Measurements from ENCODE around the gene CAPS.

The CAPS gene

GRCh38 chr19:5891938-5892771 lies 21.9 kb upstream of the CAPS start:
- peak in 14 of 58 donors; percentile 5 to 46 (median 16) for DNase-seq

GRCh38 chr19:5892772-5893275 lies 21.2 kb upstream of the CAPS start:
- DNase-seq, result no peak

GRCh38 chr19:5893296-5893903 lies 20.7 kb upstream of the CAPS start:
- DNase-seq, result no peak

DNA sequence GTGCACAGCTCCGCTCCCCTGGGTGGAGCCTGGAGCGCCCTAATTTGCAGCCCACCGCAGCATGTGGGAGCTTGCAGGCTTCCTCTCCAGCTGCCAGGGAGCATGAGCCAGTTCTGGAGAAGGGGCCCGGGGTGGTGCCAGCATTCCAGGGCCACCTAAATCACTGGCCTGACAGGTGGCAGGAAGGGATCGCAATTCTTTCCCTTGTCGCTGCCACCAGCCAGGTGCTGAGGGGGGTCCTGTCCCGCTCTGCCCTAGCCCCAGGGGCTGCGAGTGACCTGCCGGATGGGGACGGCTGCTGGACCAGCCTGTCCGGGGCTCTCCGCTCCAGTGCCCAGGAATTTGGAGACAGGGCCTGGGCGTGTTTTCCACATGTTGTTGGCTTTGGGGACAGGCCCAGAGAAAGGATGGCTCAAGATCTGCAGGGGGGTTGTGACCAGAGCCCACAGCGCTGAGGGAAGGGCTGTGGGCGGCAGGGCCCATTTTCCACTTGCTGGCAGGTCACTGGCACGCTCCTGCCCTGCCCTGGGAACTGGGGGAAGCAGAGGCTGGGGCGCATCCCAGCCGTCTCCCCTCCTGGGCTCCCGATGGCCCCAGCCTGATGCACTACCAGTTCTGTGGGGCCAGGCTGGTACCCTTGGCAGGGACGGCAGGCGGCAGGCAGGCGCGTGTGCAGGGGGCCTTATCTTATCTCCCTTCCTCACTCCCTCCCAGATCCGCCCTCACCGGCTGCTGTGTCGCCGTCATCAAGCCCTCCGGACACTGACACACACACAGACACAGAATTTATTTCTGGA lies 19.9 kb upstream of the CAPS start:
- DNase-seq, result no peak

GRCh38 chr19:5894704-5895349 lies 19.2 kb upstream of the CAPS start:
- no peak for DNase-seq

GRCh38 chr19:5895409-5895808 lies 18.6 kb upstream of the CAPS start:
- DNase-seq, result no peak

GRCh38 chr19:5895890-5896289 lies 18.2 kb upstream of the CAPS start:
- no peak for DNase-seq

DNA sequence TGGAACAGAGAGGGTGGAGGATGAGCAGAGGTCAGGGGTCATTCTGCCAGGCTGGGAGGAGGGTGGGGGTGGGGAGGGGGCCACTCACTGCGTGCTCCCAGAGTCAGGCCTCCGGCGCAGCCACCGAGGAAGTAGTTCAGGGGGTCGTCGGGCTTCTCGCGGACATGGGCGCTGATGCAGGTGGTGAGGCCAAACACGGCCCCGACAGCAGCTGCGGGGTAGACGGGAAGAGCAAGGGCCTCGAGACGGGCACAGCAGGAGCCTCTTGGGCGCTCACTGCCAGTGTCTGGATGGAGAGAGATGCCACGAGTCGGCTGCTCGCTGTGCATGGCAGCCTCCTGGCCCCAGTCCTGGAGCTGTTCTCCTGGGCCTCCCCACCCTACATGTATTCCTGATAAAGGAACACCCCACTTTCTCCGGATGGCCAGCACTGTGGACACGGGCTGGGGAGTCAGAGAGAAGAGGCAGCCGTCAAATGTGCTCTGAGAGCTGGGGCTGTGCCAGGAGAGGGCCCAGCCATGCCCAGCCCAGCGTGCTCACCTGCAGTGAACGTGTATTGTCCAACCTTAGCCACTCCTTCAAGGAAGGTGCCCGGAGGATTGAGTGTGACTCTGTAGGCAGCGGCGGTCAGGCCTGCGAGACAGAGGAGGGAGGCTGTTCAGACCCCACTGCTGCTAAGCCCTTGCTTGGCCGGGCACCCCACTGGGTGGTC lies 17.5 kb upstream of the CAPS start:
- no peak for DNase-seq

- DNase-seq, result no peak
These were observed 16.7 kb upstream of the CAPS start for GRCh38 chr19:5897189-5897969.

DNA sequence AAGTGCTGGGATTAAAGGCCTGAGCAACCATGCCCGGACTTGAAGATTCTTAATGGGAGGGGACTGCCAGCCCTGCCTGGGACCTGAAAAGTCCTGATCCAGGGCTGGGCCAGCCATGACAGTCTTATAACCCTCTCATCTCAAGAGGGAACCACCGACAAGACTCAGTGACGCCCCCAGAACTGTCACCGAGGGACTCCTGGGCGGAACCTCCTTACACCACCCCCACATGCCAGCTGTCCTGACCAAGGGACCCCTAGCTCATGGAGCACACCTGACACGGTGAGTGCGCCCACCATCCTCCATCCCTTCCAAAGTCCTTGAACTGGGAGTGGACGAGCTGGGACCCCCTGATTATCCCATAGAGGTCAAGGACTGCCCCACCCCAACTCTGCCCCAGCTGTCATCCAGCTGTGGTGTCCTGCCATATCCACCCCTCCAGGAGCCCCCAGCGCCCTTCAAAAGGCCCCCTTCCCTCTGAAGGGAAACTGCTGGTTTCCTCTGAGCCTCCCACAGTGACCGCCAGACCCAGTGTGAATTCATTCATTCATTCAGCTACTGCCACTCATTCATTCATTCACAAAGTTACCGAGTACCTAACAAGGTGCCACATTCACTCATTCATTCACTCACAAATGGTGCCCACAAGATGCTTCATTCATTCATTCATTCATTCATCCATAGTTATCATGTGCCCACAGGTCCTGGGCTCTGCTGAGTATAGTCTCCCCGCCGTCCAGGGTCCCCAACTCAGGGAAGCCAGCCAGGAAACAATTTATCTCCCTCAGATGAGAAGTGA lies 14.1 kb upstream of the CAPS start:
- DNase-seq, result no peak

GRCh38 chr19:5900976-5901375 lies 13.1 kb upstream of the CAPS start:
- DNase-seq, result no peak

DNA sequence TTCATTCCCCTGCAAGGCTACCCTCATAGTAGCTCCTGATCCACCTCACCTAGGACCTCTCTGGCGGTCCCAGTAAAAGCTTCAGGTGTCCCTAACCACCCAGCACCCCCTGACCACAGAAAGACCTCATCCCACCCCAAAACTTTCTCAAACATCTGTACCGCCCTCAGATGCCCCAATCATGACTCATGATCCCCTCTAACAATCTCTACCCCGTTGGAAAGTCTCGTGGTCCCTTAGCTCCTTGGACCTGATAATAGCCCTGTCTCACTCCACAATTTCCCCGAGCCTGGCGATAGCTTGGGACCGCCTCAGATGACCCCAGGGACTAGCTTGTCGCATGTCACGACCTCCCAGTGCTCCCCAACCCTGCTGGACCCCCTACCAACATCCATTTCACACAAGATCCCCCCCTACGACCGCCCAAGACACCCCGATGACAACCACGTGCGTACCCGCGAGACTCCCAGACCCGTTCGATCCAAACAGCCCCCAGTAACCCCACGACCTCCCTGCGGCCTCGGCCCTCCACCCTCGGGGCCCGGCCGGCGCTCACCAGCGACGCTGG lies 10.9 kb upstream of the CAPS start:
- peak in 2 of 58 donors; percentile 58 to 61 for DNase-seq

- peak; percentile 87 to 100 (median 98) for DNase-seq
These were observed 10.3 kb upstream of the CAPS start, which contains the start of gene NDUFA11 for GRCh38 chr19:5903624-5904351. Gene NDUFA11 (minus strand): TSS chr19:5903790. CDS start chr19:5903708, 82 bp downstream.

- peak; percentile 93 to 100 (median 100) for DNase-seq
These were observed 9.5 kb upstream of the CAPS start, which contains the start of gene VMAC for GRCh38 chr19:5904352-5905113. Gene VMAC (plus strand): TSS chr19:5904872. CDS start chr19:5904891, 19 bp downstream.

GRCh38 chr19:5905114-5905778 lies 8.8 kb upstream of the CAPS start:
- DNase-seq, result no peak

DNA sequence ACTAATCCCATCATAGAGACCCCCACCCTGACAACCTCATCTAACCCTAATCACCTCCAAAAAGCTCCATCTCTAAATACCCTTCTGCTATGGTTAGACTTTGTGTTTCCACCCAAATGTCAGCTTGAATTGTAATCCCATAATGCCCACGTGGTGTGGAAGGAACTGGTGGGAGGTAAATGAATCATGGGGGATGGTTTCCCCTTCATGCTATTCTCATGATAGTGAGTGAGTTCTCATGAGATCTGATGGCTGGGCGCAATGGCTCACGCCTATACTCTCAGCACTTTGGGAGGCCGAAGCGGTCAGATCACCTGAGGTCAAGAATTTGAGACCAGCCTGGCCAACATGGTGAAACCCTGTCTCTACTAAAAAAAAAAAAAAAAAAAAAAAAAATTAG lies 6.8 kb upstream of the CAPS start:
- DNase-seq, result no peak

All from anterior cingulate cortex (tissue), 58 donors.